GM19099 (cell line): Measurements from ENCODE around the gene TCHHL1.

Experiments
- POLR2A ChIP-seq: IDR thresholded peaks from 3 replicates; pipeline ENCODE4 v1.6.1; 2011; ENCODE audit warnings: low read depth; ENCODE audit not compliant: insufficient read length; ENCODE audit errors: extremely low read depth

Gene TCHHL1

DNA sequence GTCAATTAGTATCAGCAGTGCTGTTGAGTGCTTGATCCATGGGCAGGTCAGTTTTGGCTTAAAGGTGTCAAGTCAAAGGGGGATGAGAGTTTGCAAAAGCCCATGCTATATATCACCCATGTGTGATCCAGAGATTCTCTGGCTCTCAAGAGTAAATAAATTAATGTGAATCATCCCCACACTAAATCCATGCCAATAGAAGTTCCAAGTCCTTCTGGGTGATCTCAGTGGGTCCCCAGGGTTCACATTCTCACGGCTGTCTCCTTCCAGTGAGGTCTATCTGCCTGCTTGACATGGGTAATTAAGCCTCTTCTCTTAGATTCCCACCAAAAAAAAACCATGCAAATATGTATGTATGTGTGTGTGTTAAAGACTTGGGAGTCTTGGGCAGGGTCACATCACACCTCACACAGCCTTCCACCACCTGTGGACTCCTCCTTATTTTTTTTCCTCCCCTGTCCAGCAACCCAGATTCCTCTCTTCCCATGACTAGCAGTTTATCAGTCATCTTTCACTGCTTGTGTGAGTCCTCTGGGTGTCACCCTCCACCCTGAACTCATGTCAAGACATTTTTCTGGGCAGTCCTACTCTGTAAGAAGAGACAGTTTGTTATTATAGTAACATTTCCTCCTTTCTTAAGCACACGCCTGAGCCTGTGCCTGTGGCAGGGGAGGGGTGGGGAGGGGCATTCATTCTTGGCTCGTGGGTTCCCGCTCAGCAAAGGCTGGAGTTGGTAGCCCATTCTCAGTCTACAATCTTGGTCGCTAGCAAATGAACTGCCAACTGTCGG lies 37.8 kb downstream of the TCHHL1 start:
- TF ChIP-seq POLR2A, result no peak

- TF ChIP-seq POLR2A, result no peak
Measured at GRCh38 chr1:152049291-152050083, 39.4 kb downstream of the TCHHL1 start.

GRCh38 chr1:152048416-152049009 lies 40.4 kb downstream of the TCHHL1 start:
- no peak for TF ChIP-seq POLR2A

- TF ChIP-seq POLR2A, result peak; percentile 77
Measured at GRCh38 chr1:152047730-152048415, 41.0 kb downstream of the TCHHL1 start.

- TF ChIP-seq POLR2A, result no peak
Measured at GRCh38 chr1:152047413-152047729, 41.5 kb downstream of the TCHHL1 start.

GRCh38 chr1:152044386-152044785 lies 44.5 kb downstream of the TCHHL1 start:
- no peak for TF ChIP-seq POLR2A

DNA sequence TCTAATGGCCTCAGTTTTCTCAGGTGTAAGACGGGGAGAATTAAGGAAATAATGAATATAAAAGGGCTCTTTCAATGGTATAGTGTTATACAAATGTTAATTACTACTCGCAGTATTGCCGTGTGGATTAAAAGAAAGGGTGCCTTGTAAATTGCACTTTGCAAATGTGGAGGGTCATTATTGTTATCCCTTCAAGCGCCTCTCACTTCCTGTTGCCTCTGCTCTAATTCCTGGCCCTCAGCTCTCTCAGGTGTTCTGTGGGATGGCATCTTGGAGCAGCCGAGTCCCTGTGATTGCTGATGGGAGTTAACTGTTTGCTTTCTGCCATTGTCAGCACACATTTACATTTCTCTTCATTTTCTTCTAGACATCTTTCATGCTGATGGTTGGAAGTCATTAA lies 45.0 kb downstream of the TCHHL1 start:
- no peak for TF ChIP-seq POLR2A

GRCh38 chr1:152042030-152042429 lies 46.8 kb downstream of the TCHHL1 start:
- no peak for TF ChIP-seq POLR2A

DNA sequence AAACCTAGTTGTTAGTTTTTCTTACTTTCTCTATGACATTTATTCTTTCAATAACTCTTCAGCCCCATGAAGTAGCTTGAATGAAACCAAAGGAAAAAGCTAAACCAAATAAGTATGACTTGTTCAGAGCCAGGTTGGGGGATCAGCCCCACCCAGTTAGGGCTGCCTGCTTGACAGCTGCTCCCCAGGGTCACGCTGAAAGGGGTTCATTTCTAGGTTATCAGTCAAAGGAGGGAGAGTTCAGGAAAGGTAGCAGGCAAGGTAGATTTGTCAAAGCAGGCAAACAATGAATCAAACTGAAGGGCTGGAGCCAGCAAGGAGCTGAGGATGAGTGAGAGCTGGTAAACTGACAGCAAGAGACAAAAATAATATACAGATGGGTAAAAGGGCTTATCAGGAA lies 49.0 kb downstream of the TCHHL1 start:
- TF ChIP-seq POLR2A, result no peak

GRCh38 chr1:152039461-152039860 lies 49.4 kb downstream of the TCHHL1 start:
- no peak for TF ChIP-seq POLR2A

DNA sequence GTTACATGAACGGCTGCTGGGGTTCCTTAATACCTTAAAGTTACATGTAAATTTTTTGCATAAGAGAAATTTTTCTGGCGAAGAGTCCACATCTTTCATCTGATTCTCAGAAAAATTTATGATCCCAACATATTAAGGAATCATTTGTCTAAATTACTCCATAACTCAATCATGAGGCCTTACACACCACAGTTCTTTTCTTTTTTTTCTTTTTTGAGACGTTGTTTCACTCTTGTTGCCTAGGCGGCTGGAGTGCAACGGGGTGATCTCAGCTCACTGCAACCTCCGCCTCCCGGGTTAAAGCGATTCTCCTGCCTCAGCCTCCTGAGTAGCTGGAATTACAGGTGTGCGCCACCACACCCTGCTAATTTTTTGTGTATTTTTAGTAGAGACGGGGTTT lies 50.0 kb downstream of the TCHHL1 start:
- no peak for TF ChIP-seq POLR2A

DNA sequence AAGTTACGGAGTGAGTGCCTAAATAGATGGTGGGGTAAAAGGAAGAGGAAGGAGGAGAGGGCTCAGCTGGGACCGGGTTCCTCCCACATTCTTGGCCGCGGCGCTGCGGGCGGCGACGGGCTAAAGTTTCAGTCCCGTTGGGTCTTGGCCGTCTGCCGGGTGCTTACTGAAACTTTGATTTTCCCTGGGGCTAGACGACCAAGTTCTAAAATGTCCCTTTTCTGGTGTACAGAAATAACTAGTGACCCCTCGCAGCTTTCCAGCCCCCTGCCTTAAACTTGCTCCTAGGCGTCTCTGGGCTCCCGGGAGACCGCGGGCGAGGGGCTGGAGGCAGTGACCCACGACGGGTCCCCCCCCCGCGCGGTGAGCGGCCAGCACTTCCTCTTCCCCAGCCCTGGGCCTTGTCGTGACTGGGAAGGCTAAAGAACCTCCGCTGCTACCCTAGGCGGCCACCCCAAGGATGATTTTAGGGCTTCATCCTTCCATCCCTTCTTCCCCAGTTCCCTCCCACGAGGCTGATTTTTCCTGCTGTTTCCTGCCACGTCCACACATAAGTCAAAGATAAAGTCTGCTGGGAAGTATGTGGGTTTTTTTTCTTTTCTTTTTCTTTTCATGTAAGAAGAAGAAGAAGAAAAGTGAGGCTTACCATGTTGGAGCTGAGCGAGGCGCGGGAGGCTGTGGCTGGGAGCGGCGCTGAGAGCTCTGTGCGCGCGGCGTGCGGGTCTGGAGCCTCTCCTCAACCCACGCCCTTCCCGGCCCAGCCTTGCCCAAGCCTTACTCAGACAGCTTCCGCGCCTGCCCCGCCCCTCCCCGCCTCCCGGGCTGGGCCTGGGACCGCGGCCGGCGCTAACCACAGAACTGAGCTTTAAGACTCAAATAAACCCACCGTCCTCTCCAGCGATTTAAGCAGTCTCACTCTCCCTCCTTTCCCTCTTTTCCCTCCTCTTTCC lies 52.3 kb downstream of the TCHHL1 start, which contains the start of gene S100A11:
Gene S100A11, minus strand, starts transcription at position 738 of the 950 bp plus-strand sequence. Its CDS starts 89 bp downstream, at position 649.
- peak; percentile 68 for TF ChIP-seq POLR2A

DNA sequence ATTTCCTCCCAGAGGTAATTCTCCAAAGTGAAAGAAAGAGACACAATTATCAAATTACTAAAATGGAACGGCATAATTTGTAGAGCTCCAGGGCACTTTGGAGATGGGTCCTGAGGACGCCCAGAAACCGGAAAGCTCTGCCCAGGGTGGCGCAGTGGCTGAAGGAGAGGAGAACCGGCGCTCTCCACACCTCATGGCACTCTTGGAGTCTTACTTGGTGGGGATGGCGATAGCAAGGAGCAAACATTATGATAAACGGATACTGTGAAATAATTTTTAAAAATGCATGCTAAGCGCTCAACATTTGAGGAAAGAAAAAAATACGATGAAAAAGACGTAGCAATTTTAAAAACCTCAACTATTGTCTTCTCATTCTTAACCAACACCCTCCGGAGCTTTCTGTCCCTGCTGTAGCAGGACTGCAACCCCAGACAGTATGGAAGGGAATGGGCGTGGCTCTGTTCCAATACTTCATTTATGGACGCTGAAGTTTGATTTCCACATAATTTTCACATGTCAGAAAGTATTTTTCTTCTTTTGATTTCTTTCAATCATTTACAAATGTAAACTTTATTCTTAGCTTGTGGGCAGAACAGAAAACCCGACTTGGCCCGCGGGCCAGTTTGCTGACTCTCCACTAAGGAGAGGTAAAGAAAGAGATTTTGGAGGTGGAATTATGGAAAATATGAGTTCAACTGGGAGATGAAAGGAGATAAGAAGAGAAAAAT lies 53.2 kb downstream of the TCHHL1 start:
- no peak for TF ChIP-seq POLR2A
